Lung (tissue), 13 donors: ENCODE data around the gene LIPJ. TPM values are rescaled to one million over a fixed set of nuclear protein-coding genes. Genes with fewer than 3 reads are reported as not detected.

ENCODE experiments used
- ATAC-seq: fragments of 200-7000 bp; cut with Tn5 transposase; one replicate; pipeline ENCODE4 v1.9.1; 2020; ENCODE audit warnings: moderate number of reproducible peaks; ENCODE audit not compliant: insufficient read depth, low FRiP score
- DNase-seq, 3 donors: peaks; one replicate each; pipeline ENCODE4 v3.0.0-alpha.2; 2013 to 2017
- H3K27ac ChIP-seq, 2 donors: one replicate each; pipeline ENCODE4 v1.5.1; 2013; ENCODE audit warnings: mild to moderate bottlenecking in 2 of 2, moderate library complexity in 2 of 2, control low read depth in 1 of 2, inconsistent platforms in 1 of 2, low read depth in 1 of 2, low read length in 1 of 2
- H3K27me3 ChIP-seq, 3 donors: one replicate each; pipeline ENCODE4 v1.5.1; 2013; ENCODE audit warnings: low read length in 2 of 3; ENCODE audit not compliant: control insufficient read depth in 3 of 3, insufficient read depth in 3 of 3
- H3K36me3 ChIP-seq, 4 donors: one replicate each; pipeline ENCODE4 v1.5.1; 2013; ENCODE audit warnings: low read length in 4 of 4, mild to moderate bottlenecking in 1 of 4, moderate library complexity in 1 of 4; ENCODE audit not compliant: control insufficient read depth in 4 of 4, insufficient read depth in 4 of 4
- H3K4me1 ChIP-seq, 5 donors: one replicate each; pipeline ENCODE4 v1.5.1; 2013; ENCODE audit warnings: low read length in 5 of 5, mild to moderate bottlenecking in 2 of 5, moderate library complexity in 1 of 5; ENCODE audit not compliant: control insufficient read depth in 5 of 5, insufficient read depth in 5 of 5
- H3K4me3 ChIP-seq: one replicate; pipeline ENCODE4 v1.5.1; 2013; ENCODE audit warnings: mild to moderate bottlenecking, control low read depth, moderate library complexity
- H3K9ac ChIP-seq, 2 donors: one replicate each; pipeline ENCODE4 v1.5.1; 2013; ENCODE audit warnings: low read length in 2 of 2, control low read depth in 1 of 2; ENCODE audit not compliant: insufficient read depth in 1 of 2
- H3K9me3 ChIP-seq, 4 donors: one replicate each; pipeline ENCODE4 v1.5.1; 2013; ENCODE audit warnings: low read length in 3 of 4, mild to moderate bottlenecking in 1 of 4, moderate library complexity in 1 of 4; ENCODE audit not compliant: control insufficient read depth in 4 of 4, insufficient read depth in 3 of 4
- WGBS, 2 donors: extraction: QIAGEN DNeasy Blood & Tissue Kit; methylation state at CpG; one replicate each; pipeline ENCODE4 v1.1.7; 2013; 5-methylcytosine and 5-hydroxymethylcytosine counted together
- polyA plus RNA-seq, 2 donors: library from polyadenylated mRNA; stranded (reverse); fragments of 200-250 nt; gene quantifications; one replicate each; pipeline ENCODE4 v1.2.1, GENCODE V29; 2013
- small RNA-seq: library from RNA; depleted of rRNA; stranded (forward); fragments of <200 nt; gene quantifications from one replicate; pipeline ENCODE3, GENCODE V24; 2014; ENCODE audit warnings: low replicate concordance
- total RNA-seq, 2 donors: library from RNA; depleted of rRNA in 1 of 2; stranded (reverse); fragments of >200 nt in 1 of 2; gene quantifications; one replicate each; pipeline ENCODE4 v1.2.1, GENCODE V29; 2014 to 2021
- TF ChIP-seq, protein P1 (sequence below): IDR thresholded peaks from 2 replicates; pipeline ENCODE4 v1.5.1; 2012; ENCODE audit warnings: mild to moderate bottlenecking; ENCODE audit errors: control extremely low read depth, extremely low read depth
- donor health status: control.
- donor health status: control.
- donor health status: Bipolar disorder and iron deficiency.
- donor health status: healthy.
- donor health status: DM: yes; HTN: yes; CAD: no.

Gene LIPJ
- total and polyA plus RNA-seq, 4 donors: 0.02 to 0.14 (median 0.12) TPM; not detected in 1

DNA sequence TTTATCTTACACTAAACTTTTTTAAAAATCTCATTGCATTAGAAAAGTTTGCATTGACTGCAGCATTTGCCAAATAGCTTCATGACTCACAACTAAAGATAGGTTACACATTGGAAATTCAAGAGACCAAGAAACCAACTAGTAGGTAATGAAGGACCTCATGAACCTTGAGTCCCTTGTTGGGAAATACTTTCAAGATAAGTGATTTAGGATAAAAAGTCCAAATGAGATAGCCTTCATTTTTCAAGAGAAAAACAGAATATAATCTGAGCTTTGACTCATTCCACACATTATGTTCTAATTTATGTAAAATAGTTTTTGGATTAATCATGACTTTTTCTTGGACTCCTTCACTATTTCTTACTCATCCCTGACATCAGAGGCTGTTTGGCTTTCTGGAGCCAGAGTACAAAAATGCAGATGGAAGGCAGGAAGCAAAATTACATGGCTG, 64.6 kb downstream of the LIPJ start:
- no peak overlapping the region for H3K4me3 ChIP-seq
- H3K9ac ChIP-seq: no peak overlapping the region
- H3K27ac ChIP-seq: no peak overlapping the region
- DNase-seq (peak in 1 of 3 donors; percentile 21), ATAC-seq (peak; percentile 27)
- TF ChIP-seq, protein P1, sequence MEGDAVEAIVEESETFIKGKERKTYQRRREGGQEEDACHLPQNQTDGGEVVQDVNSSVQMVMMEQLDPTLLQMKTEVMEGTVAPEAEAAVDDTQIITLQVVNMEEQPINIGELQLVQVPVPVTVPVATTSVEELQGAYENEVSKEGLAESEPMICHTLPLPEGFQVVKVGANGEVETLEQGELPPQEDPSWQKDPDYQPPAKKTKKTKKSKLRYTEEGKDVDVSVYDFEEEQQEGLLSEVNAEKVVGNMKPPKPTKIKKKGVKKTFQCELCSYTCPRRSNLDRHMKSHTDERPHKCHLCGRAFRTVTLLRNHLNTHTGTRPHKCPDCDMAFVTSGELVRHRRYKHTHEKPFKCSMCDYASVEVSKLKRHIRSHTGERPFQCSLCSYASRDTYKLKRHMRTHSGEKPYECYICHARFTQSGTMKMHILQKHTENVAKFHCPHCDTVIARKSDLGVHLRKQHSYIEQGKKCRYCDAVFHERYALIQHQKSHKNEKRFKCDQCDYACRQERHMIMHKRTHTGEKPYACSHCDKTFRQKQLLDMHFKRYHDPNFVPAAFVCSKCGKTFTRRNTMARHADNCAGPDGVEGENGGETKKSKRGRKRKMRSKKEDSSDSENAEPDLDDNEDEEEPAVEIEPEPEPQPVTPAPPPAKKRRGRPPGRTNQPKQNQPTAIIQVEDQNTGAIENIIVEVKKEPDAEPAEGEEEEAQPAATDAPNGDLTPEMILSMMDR: no peak
- H3K36me3 ChIP-seq: no peaks in the 10 kb centered on the region
- no peaks in the 10 kb centered on the region for H3K27me3 ChIP-seq
- H3K4me1 ChIP-seq: no peaks in the 10 kb centered on the region
- H3K9me3 ChIP-seq: no peaks in the 10 kb centered on the region

DNA sequence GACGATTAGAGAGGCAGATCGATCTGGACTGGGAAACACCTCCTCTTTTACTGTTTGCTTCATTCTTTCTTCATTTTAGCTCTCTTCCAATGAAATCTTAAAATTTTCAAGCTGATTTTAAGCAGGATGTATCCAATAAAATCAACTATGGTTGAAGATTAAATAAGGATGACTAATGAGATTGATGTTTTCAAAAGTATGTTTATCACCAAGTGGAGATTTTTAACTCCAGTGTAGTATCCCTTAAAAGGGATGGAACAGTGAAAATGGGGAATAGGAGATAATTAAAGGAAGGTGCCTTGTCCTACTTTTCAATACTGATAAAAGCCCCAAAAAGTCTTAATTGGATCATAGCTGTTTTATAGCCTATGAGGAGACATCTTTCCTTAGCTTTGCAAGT, 66.1 kb downstream of the LIPJ start:
- H3K36me3 ChIP-seq: no peaks in the 10 kb centered on the region
- H3K27me3 ChIP-seq: no peaks in the 10 kb centered on the region
- TF ChIP-seq, protein P1: no peak
- H3K4me3 ChIP-seq: no peak overlapping the region
- DNase-seq (no peak), ATAC-seq (no peak)
- H3K4me1 ChIP-seq: no peaks in the 10 kb centered on the region
- H3K9ac ChIP-seq: no peak overlapping the region
- 96 to 99% methylated on average over 2 of the region's 2 CpGs for WGBS, 2 donors
- H3K27ac ChIP-seq: no peak overlapping the region
- no peaks in the 10 kb centered on the region for H3K9me3 ChIP-seq

Small RNAs within 50 kb of the gene (small RNA-seq; reads per million reads assigned to genes)
- not detected for gene RF00019

Other genes with a start within 250 kb of the LIPJ start
- 10 to 100 TPM in 1 of 2 donors, 1 to 10 TPM in 1; 8.9 to 11.6 TPM for gene RNLS, start 3.4 kb upstream of the LIPJ start, total RNA-seq
- 1 to 10 TPM; 5.8 to 7.0 TPM for gene RNLS, start 3.4 kb upstream of the LIPJ start, polyA plus RNA-seq
- not detected for gene LIPF, start 77.7 kb downstream of the LIPJ start, total RNA-seq
- under 1 TPM in 1 of 2 donors, not detected in 1; 0.22 TPM for gene LIPF, start 77.7 kb downstream of the LIPJ start, polyA plus RNA-seq
- gene LIPK, start 119.5 kb downstream of the LIPJ start, total RNA-seq: not detected
- gene LIPK, start 119.5 kb downstream of the LIPJ start, polyA plus RNA-seq: not detected
- under 1 TPM; 0.34 to 0.55 TPM for gene LIPN, start 173.3 kb downstream of the LIPJ start, total RNA-seq
- gene LIPN, start 173.3 kb downstream of the LIPJ start, polyA plus RNA-seq: 1 to 10 TPM in 1 of 2 donors, not detected in 1; 2.6 TPM
- gene LIPM, start 216.0 kb downstream of the LIPJ start, total RNA-seq: not detected
- gene LIPM, start 216.0 kb downstream of the LIPJ start, polyA plus RNA-seq: not detected